Mucosa of stomach (tissue), 1 donor: Measurements from ENCODE around the gene ZDHHC11.
"Not testable (repeated sequence)": the region's sequence is repeated elsewhere in the genome, so short reads cannot be mapped to it uniquely, and the experiment has no call there.

Experiments
- H3K27me3 ChIP-seq: one replicate; pipeline ENCODE4 v1.7.0; 2013; ENCODE audit warnings: mild to moderate bottlenecking, low read length; ENCODE audit not compliant: control insufficient read depth, insufficient read depth
- H3K36me3 ChIP-seq: one replicate; pipeline ENCODE4 v1.7.0; 2013; ENCODE audit warnings: low read length; ENCODE audit not compliant: control insufficient read depth, insufficient read depth
- H3K4me1 ChIP-seq: one replicate; pipeline ENCODE4 v1.7.0; 2013; ENCODE audit warnings: mild to moderate bottlenecking, low read length; ENCODE audit not compliant: control insufficient read depth, insufficient read depth
- H3K4me3 ChIP-seq: one replicate; pipeline ENCODE4 v1.7.0; 2013; ENCODE audit warnings: low read length
- H3K9ac ChIP-seq: one replicate; pipeline ENCODE4 v1.7.0; 2013; ENCODE audit warnings: mild to moderate bottlenecking, low read length, moderate library complexity
- H3K9me3 ChIP-seq: one replicate; pipeline ENCODE4 v1.7.0; 2013; ENCODE audit warnings: mild to moderate bottlenecking, low read length, moderate library complexity; ENCODE audit not compliant: control insufficient read depth
- donor health status: Pancreatic carcinoma.

Gene ZDHHC11

GRCh38 chr5:828194-828593, 22.6 kb downstream of the ZDHHC11 start:
- H3K27me3 ChIP-seq, H3K9me3 ChIP-seq, H3K9ac ChIP-seq, H3K36me3 ChIP-seq, H3K4me1 ChIP-seq, H3K4me3 ChIP-seq: not testable (repeated sequence)

DNA sequence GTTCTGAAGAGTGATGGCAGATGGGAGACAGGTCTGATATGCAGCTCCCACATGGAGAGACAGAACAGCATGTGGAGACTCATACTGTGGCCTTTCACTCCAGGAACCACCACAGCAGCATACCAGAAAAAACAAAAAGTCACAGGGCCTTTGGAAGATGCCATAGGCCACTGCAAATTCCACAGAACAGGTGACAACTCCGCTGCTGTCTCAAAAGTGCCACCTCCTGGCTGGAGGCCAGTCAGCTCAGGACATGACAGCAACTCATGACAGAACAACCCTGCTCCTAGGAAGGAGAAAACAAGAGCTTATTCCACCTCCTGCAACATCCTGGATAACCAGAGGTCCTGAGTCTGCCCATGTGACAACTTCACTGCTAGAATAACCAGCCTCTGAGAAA, 25.2 kb downstream of the ZDHHC11 start:
- not testable (repeated sequence) for H3K4me1 ChIP-seq, H3K9me3 ChIP-seq, H3K4me3 ChIP-seq, H3K9ac ChIP-seq, H3K27me3 ChIP-seq, H3K36me3 ChIP-seq

- no peak overlapping the region for H3K4me3 ChIP-seq
Observed at GRCh38 chr5:821504-821903, 29.3 kb downstream of the ZDHHC11 start.

GRCh38 chr5:820245-820644, 30.5 kb downstream of the ZDHHC11 start:
- Histone ChIP-seq H3K27me3 (no peaks in the 10 kb centered on the region), H3K4me1 (no peaks in the 10 kb centered on the region), H3K9me3 (no peaks in the 10 kb centered on the region), H3K4me3 (no peak overlapping the region), H3K36me3 (no peaks in the 10 kb centered on the region), H3K9ac (no peak overlapping the region)

More at GRCh38 chr5:821504-821903, 29.3 kb downstream of the ZDHHC11 start:
- H3K9me3 ChIP-seq, result no peaks in the 10 kb centered on the region
- no peaks in the 10 kb centered on the region for H3K27me3 ChIP-seq
- H3K4me1 ChIP-seq, result no peaks in the 10 kb centered on the region
- no peak overlapping the region for H3K9ac ChIP-seq
- no peaks in the 10 kb centered on the region for H3K36me3 ChIP-seq

- no peaks in the 10 kb centered on the region for H3K36me3 ChIP-seq
- H3K4me3 ChIP-seq, result no peak overlapping the region
- H3K4me1 ChIP-seq, result no peaks in the 10 kb centered on the region
- no peak overlapping the region for H3K9ac ChIP-seq
- no peaks in the 10 kb centered on the region for H3K9me3 ChIP-seq
- H3K27me3 ChIP-seq, result no peaks in the 10 kb centered on the region
Observed at GRCh38 chr5:819078-819477, 31.7 kb downstream of the ZDHHC11 start.

- no peaks in the 10 kb centered on the region for H3K27me3 ChIP-seq
- H3K36me3 ChIP-seq, result no peaks in the 10 kb centered on the region
- H3K4me3 ChIP-seq, result no peak overlapping the region
- H3K4me1 ChIP-seq, result no peaks in the 10 kb centered on the region
- H3K9me3 ChIP-seq, result no peaks in the 10 kb centered on the region
- H3K9ac ChIP-seq, result no peak overlapping the region
Observed at GRCh38 chr5:816176-816575, 34.6 kb downstream of the ZDHHC11 start.

- H3K9me3 ChIP-seq, result no peaks in the 10 kb centered on the region
- no peaks in the 10 kb centered on the region for H3K4me1 ChIP-seq
- no peaks in the 10 kb centered on the region for H3K36me3 ChIP-seq
- no peak overlapping the region for H3K9ac ChIP-seq
- H3K4me3 ChIP-seq, result no peak overlapping the region
- no peaks in the 10 kb centered on the region for H3K27me3 ChIP-seq
Observed at GRCh38 chr5:815449-815848, 35.3 kb downstream of the ZDHHC11 start.

DNA sequence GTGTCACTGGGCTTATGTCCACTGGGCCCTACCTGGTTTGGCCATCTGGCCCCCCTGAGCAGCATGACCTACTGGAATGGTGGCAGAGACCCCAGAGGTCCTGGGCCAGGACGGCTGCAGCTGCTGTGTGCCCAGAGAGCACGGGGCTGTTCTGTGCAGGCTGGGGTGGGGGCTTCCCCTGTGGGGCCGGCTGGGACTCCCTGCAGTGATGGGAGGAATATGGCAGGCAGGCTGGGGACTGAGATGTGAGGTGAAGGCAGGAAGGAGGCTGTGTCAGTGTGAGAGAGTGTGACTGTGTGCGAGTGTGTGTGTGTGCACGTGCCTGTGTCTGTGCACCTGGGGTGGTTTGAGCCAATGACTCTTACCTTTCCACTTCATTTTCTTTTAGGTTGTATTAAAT, 37.2 kb downstream of the ZDHHC11 start:
- H3K36me3 ChIP-seq, H3K27me3 ChIP-seq, H3K4me3 ChIP-seq, H3K4me1 ChIP-seq, H3K9me3 ChIP-seq, H3K9ac ChIP-seq: not testable (repeated sequence)

GRCh38 chr5:811384-811783, 39.4 kb downstream of the ZDHHC11 start:
- not testable (repeated sequence) for H3K27me3 ChIP-seq, H3K4me1 ChIP-seq, H3K9me3 ChIP-seq, H3K36me3 ChIP-seq, H3K9ac ChIP-seq, H3K4me3 ChIP-seq

- not testable (repeated sequence) for H3K9ac ChIP-seq, H3K4me3 ChIP-seq, H3K36me3 ChIP-seq, H3K9me3 ChIP-seq, H3K4me1 ChIP-seq, H3K27me3 ChIP-seq
Observed at GRCh38 chr5:807719-808514, 42.9 kb downstream of the ZDHHC11 start.

DNA sequence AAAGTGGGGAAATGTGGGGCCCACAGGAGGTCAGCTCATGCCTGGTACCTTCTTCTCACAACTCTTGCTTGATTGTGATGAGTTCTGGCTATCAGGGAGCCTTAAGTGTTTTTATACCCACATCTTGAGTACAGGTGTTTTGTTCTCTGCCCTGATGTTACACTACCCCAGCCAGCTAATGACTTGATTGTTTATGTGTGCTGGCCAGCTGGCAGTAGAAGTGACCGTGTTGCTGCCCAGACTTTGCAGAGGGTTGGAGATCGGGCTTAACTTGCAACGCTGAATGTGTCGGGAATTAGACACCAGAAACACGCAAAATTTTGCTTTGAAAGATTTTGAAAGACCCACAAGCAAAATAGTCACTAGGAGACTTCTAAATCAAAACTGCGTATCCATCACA, 49.3 kb downstream of the ZDHHC11 start:
- no peak overlapping the region for H3K9ac ChIP-seq
- no peaks in the 10 kb centered on the region for H3K36me3 ChIP-seq
- H3K9me3 ChIP-seq, result no peaks in the 10 kb centered on the region
- H3K4me1 ChIP-seq, result peaks cover 7% of the 10 kb centered on the region
- no peak overlapping the region for H3K4me3 ChIP-seq
- no peaks in the 10 kb centered on the region for H3K27me3 ChIP-seq

DNA sequence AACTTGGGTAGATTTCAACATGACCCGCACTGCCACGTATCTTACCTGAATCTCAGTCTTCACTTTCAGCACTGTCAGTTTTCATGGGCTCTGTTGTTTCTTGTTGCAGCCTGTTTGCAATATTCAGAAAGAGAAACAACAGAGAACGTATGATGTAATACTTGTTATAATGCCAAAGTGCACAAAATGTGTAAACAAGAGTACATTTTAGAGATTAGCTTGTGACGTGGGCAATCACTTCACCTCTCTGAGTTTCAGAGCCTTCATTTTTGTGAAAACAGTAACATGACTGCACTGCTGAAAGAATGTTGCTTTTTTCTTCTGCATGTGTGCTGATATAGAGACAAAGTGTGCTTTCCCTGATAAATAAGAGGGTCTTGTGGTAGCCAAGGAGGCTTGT, 49.7 kb downstream of the ZDHHC11 start:
- not testable (repeated sequence) for H3K9ac ChIP-seq, H3K36me3 ChIP-seq, H3K4me1 ChIP-seq, H3K4me3 ChIP-seq, H3K9me3 ChIP-seq, H3K27me3 ChIP-seq
